Psoas muscle (tissue), 8 donors: Measurements from ENCODE around the gene EXOC3L4. TPM values are rescaled to one million over a fixed set of nuclear protein-coding genes. Genes with fewer than 3 reads are reported as not detected.
"Not testable (repeated sequence)": the region's sequence is repeated elsewhere in the genome, so short reads cannot be mapped to it uniquely, and the experiment has no call there.

Experiments used
- ATAC-seq, 4 donors: fragments of 200-7000 bp; cut with Tn5 transposase; one replicate each; pipeline ENCODE4 v1.9.1; 2020; ENCODE audit warnings: moderate library complexity in 3 of 4, mild to moderate bottlenecking in 2 of 4
- DNase-seq, 2 donors: peaks; one replicate each; pipeline ENCODE4 v3.0.0-alpha.2; 2020
- H3K27ac ChIP-seq: fragments of 200-600 bp; one replicate; pipeline ENCODE4 v1.8.0; 2022
- H3K27me3 ChIP-seq, 3 donors: fragments of 200-600 bp in 1 of 3; one replicate each; pipeline versions ENCODE4 v1.6.1 to v1.8.0; 2013 to 2022; ENCODE audit warnings: low read length in 2 of 3, mild to moderate bottlenecking in 2 of 3, moderate library complexity in 1 of 3; ENCODE audit not compliant: insufficient read depth in 3 of 3
- H3K36me3 ChIP-seq, 2 donors: fragments of 200-600 bp in 1 of 2; one replicate each; pipeline versions ENCODE4 v1.6.1 to v1.8.0; 2013 to 2022; ENCODE audit warnings: low read depth in 1 of 2, mild to moderate bottlenecking in 1 of 2, moderate library complexity in 1 of 2; ENCODE audit not compliant: insufficient read depth in 1 of 2
- H3K4me1 ChIP-seq: fragments of 200-600 bp; one replicate; pipeline ENCODE4 v1.8.0; 2022
- H3K4me3 ChIP-seq: fragments of 200-600 bp; one replicate; pipeline ENCODE4 v1.8.0; 2022; ENCODE audit warnings: mild to moderate bottlenecking
- H3K9me3 ChIP-seq: fragments of 200-600 bp; one replicate; pipeline ENCODE4 v1.8.0; 2022
- CTCF ChIP-seq: fragments of 200-600 bp; IDR thresholded peaks from one replicate; pipeline ENCODE4 v1.8.0; 2022; ENCODE audit warnings: antibody characterized with exemption
- WGBS, 3 donors: extraction: QIAGEN DNeasy Blood & Tissue Kit; methylation state at CpG; one replicate each; pipeline versions ENCODE4 v1.1.6 to v1.1.7; 2013; 5-methylcytosine and 5-hydroxymethylcytosine counted together
- intact Hi-C, 2 donors: fragments of 100-400 bp; cut with DNase I; formaldehyde crosslinking; loops; one replicate each; pipeline versions ENCODE4 v1.11.0 to v1.14.2; 2022
- polyA plus RNA-seq, 3 donors: library from polyadenylated mRNA; stranded (reverse); fragments of 200-250 nt; gene quantifications; one replicate each; pipeline ENCODE4 v1.2.3, GENCODE V29; 2013
- total RNA-seq, 4 donors: library from RNA; stranded (reverse); fragmentation: NEBNext Ultra II Directional in 2 of 4; extraction: Animal tissue kit (Norgen Biotek cat#: 25700) in 2 of 4; gene quantifications; one replicate each; pipeline versions ENCODE4 v1.2.1 to v1.2.4, GENCODE V29; 2021 to 2023
- donor health status: healthy with polysubstance abuse.
- donor health status: DM: no; HTN: no; CAD: no; lungs with moderate emphysema.
- donor health status: Bipolar disorder and iron deficiency.
- donor health status: healthy.
- donor health status: DM: yes; HTN: yes; CAD: no.
- donor health status: DM: no; HTN: no; CAD: no.
- donor health status: DM: no; HTN: no; CAD: no.
- donor health status: DM: yes; HTN: yes; CAD: no.

EXOC3L4 gene
- total and polyA plus RNA-seq, 7 donors, result 0.12 to 0.33 (median 0.27) TPM; not detected in 3

GRCh38 chr14:103115845-103116572 lies 21.5 kb downstream of the EXOC3L4 start:
- no peaks in the 10 kb centered on the region for H3K27me3 ChIP-seq
- H3K4me3 ChIP-seq, result no peak overlapping the region
- H3K36me3 ChIP-seq, result no peaks in the 10 kb centered on the region
- ATAC-seq (no peak), DNase-seq (no peak)
- intact Hi-C loops, result no loop called here
- H3K27ac ChIP-seq, result no peak overlapping the region
- no peaks in the 10 kb centered on the region for H3K9me3 ChIP-seq
- H3K4me1 ChIP-seq, result peaks cover 34% of the 10 kb centered on the region
- 92 to 97% (median 94%) methylated on average over 10 of the region's 10 CpGs for WGBS, 3 donors
- no peak for TF ChIP-seq CTCF

- no peak for TF ChIP-seq CTCF
- peaks cover 34% of the 10 kb centered on the region for H3K4me1 ChIP-seq
Measured at GRCh38 chr14:103116636-103117035, 22.1 kb downstream of the EXOC3L4 start.

GRCh38 chr14:103117499-103117898 lies 23.0 kb downstream of the EXOC3L4 start:
- 77 to 91% (median 78%) methylated on average over 7 of the region's 7 CpGs for WGBS, 3 donors
- ATAC-seq, H3K27ac ChIP-seq, H3K4me3 ChIP-seq, intact Hi-C loops, H3K36me3 ChIP-seq, DNase-seq, H3K27me3 ChIP-seq, H3K9me3 ChIP-seq: not testable (repeated sequence)
- peaks cover 29% of the 10 kb centered on the region for H3K4me1 ChIP-seq

More at GRCh38 chr14:103116636-103117035, 22.1 kb downstream of the EXOC3L4 start:
- WGBS, 3 donors, result 91 to 92% (median 92%) methylated on average over 17 of the region's 17 CpGs
- intact Hi-C loops, result no loop called here
- Histone ChIP-seq H3K36me3 (no peaks in the 10 kb centered on the region), H3K27ac (no peak overlapping the region), H3K9me3 (no peaks in the 10 kb centered on the region), H3K4me3 (no peak overlapping the region), H3K27me3 (no peaks in the 10 kb centered on the region)
- ATAC-seq (no peak), DNase-seq (no peak)

- no peak overlapping the region for H3K4me3 ChIP-seq
- WGBS, 3 donors, result 12 to 25% (median 16%) methylated on average over 9 to 10 of the region's 10 CpGs
- no peaks in the 10 kb centered on the region for H3K9me3 ChIP-seq
- H3K27ac ChIP-seq, result peak overlapping the region; percentile 73
- H3K4me1 ChIP-seq, result peaks cover 34% of the 10 kb centered on the region
- TF ChIP-seq CTCF, result no peak
- no peaks in the 10 kb centered on the region for H3K27me3 ChIP-seq
- no peaks in the 10 kb centered on the region for H3K36me3 ChIP-seq
- DNase-seq, result peak; percentile 84 to 89
- intact Hi-C loops, result no loop called here
- peak; percentile 52 to 72 (median 56) for ATAC-seq
Measured at GRCh38 chr14:103118018-103118662, 23.6 kb downstream of the EXOC3L4 start.

- peaks cover 34% of the 10 kb centered on the region for H3K4me1 ChIP-seq
- DNase-seq, result peak; percentile 68 to 81
- intact Hi-C loops, result no loop called here
- no peaks in the 10 kb centered on the region for H3K36me3 ChIP-seq
- no peaks in the 10 kb centered on the region for H3K9me3 ChIP-seq
- no peaks in the 10 kb centered on the region for H3K27me3 ChIP-seq
- 48 to 64% (median 60%) methylated on average over 8 to 9 of the region's 9 CpGs for WGBS, 3 donors
- peak overlapping the region; percentile 73 for H3K27ac ChIP-seq
- TF ChIP-seq CTCF, result no peak
- H3K4me3 ChIP-seq, result no peak overlapping the region
- ATAC-seq, result no peak
Measured at GRCh38 chr14:103118663-103119404, 24.3 kb downstream of the EXOC3L4 start.

GRCh38 chr14:103119527-103119926 lies 25.0 kb downstream of the EXOC3L4 start:
- ATAC-seq, H3K9me3 ChIP-seq, H3K27ac ChIP-seq, DNase-seq, H3K27me3 ChIP-seq, H3K36me3 ChIP-seq, intact Hi-C loops, H3K4me3 ChIP-seq: not testable (repeated sequence)
- whole genome bisulfite sequencing, 3 donors, result 89 to 98% (median 92%) methylated on average over 8 of the region's 8 CpGs
- H3K4me1 ChIP-seq, result peaks cover 34% of the 10 kb centered on the region
